ENCODE measurements around the gene CD44. TPM values are rescaled to one million over a fixed set of nuclear protein-coding genes. Genes with fewer than 3 reads are reported as not detected.

CD44 gene
- total and polyA plus RNA-seq, 2 donors (not counting 1 experiment from before 2014, with no cell fraction given), result 660 to 980 TPM

DNA sequence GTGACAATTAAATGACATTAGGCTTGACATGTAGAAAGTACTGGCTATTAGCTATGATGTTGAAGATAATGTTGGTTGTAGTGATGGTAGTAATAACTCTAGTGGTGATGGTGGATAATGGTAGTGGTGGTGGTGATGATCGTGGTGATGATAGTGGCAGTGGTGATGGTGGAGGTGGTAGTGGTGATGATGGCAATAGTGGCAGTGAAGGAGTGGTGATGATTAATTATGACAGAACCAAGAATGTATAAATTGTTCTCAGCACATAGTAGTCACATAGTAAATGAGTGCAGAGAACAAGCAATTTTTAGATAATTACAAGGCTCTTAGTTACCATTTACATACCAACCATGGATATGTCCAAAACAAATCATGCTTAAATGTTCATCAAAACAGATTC, 5.3 kb upstream of the CD44 start:
- H4K20me1 ChIP-seq (ENCODE audit: control insufficient read depth, extremely low read depth, insufficient read depth, low read length), result no peaks in the 10 kb centered on the region
- no peak overlapping the region for H3K9ac ChIP-seq (ENCODE audit: insufficient read depth, low read length)
- H3K27me3 ChIP-seq (ENCODE audit: control insufficient read depth, insufficient read depth, low read length), result no peaks in the 10 kb centered on the region
- H3K9me3 ChIP-seq (ENCODE audit: control insufficient read depth, insufficient read depth, low read depth, low read length), result no peaks in the 10 kb centered on the region
- no peak for DNase-seq (ENCODE audit: low read depth in 2 of 2)
- H2AFZ ChIP-seq (ENCODE audit: low read length), result no peak overlapping the region
- no peak overlapping the region for H3K4me2 ChIP-seq (ENCODE audit: extremely low read depth, insufficient read depth, low read length)
- no peaks in the 10 kb centered on the region for H3K36me3 ChIP-seq (ENCODE audit: control insufficient read depth, insufficient read depth, low read length)
- peaks cover 4% of the 10 kb centered on the region for H3K79me2 ChIP-seq (ENCODE audit: control insufficient read depth, insufficient read depth, low read length)
- H3K4me3 ChIP-seq (replicated peaks in 1 of 4; ENCODE audit: control extremely low read depth in 1 of 4, insufficient read depth in 1 of 4, low read depth in 3 of 4, low read length in 4 of 4), result no peak overlapping the region
- H3K4me1 ChIP-seq (ENCODE audit: control insufficient read depth, extremely low read depth, insufficient read depth, low read length), result peaks cover 6% of the 10 kb centered on the region
- TF ChIP-seq, protein P1, sequence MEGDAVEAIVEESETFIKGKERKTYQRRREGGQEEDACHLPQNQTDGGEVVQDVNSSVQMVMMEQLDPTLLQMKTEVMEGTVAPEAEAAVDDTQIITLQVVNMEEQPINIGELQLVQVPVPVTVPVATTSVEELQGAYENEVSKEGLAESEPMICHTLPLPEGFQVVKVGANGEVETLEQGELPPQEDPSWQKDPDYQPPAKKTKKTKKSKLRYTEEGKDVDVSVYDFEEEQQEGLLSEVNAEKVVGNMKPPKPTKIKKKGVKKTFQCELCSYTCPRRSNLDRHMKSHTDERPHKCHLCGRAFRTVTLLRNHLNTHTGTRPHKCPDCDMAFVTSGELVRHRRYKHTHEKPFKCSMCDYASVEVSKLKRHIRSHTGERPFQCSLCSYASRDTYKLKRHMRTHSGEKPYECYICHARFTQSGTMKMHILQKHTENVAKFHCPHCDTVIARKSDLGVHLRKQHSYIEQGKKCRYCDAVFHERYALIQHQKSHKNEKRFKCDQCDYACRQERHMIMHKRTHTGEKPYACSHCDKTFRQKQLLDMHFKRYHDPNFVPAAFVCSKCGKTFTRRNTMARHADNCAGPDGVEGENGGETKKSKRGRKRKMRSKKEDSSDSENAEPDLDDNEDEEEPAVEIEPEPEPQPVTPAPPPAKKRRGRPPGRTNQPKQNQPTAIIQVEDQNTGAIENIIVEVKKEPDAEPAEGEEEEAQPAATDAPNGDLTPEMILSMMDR (conservative IDR thresholded peaks at IDR 0.05 in 1 of 2, IDR thresholded peaks at IDR 0.05 in 1 of 2; ENCODE audit: low read depth in 1 of 2, low read length in 2 of 2), result no peak
- no peak for TF ChIP-seq EZH2 (IDR thresholded peaks at IDR 0.05; ENCODE audit: low read length, missing control alignments)
- H3K27ac ChIP-seq (ENCODE audit: insufficient read depth, low read length), result no peak overlapping the region

DNA sequence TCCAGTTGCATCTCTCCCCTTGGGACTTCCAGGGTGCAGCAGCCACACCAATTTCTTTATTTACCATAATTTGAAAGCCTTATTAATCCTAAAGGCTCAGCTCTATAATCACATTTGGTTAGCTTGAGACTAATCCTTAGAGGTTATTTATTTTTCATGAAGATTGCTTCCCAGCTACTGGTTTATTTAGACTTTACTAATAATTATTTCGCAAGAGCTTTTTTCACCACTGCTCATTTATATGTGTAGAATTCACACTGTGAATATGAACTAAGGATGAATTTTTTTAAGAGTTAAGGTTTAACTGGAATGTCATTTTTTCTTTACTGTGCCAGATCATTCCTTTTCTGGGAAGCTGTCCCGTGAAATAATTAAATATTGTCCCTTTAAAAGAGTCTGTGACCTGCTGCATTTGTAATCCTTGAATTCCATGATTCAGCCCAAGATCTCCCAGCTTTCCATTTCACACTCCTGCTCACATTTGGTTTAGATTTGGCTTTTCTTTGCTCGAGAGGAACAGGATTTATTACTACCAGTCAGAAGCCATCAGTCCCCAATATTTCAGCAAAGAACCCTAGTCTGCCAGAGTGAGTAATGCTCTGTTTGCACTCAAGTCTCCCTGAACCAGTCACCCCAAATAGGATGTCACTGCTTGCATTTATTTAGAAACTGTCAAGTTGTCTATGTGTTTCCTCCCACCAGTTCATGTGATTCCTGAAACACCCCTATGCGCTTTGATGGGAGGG, 4.4 kb upstream of the CD44 start:
- H3K27me3 ChIP-seq (ENCODE audit: control insufficient read depth, insufficient read depth, low read length), result no peaks in the 10 kb centered on the region
- H3K4me1 ChIP-seq (ENCODE audit: control insufficient read depth, extremely low read depth, insufficient read depth, low read length), result peaks cover 6% of the 10 kb centered on the region
- H3K4me3 ChIP-seq (replicated peaks in 1 of 4; ENCODE audit: control extremely low read depth in 1 of 4, insufficient read depth in 1 of 4, low read depth in 3 of 4, low read length in 4 of 4), result no peak overlapping the region
- H3K27ac ChIP-seq (ENCODE audit: insufficient read depth, low read length), result no peak overlapping the region
- H3K4me2 ChIP-seq (ENCODE audit: extremely low read depth, insufficient read depth, low read length), result peak overlapping the region; percentile 11
- no peaks in the 10 kb centered on the region for H3K36me3 ChIP-seq (ENCODE audit: control insufficient read depth, insufficient read depth, low read length)
- TF ChIP-seq, protein P1 (conservative IDR thresholded peaks at IDR 0.05 in 1 of 2, IDR thresholded peaks at IDR 0.05 in 1 of 2; ENCODE audit: low read depth in 1 of 2, low read length in 2 of 2), result no peak
- no peak for TF ChIP-seq EZH2 (IDR thresholded peaks at IDR 0.05; ENCODE audit: low read length, missing control alignments)
- no peaks in the 10 kb centered on the region for H3K9me3 ChIP-seq (ENCODE audit: control insufficient read depth, insufficient read depth, low read depth, low read length)
- peaks cover 14% of the 10 kb centered on the region for H3K79me2 ChIP-seq (ENCODE audit: control insufficient read depth, insufficient read depth, low read length)
- H2AFZ ChIP-seq (ENCODE audit: low read length), result no peak overlapping the region
- no peak overlapping the region for H3K9ac ChIP-seq (ENCODE audit: insufficient read depth, low read length)
- H4K20me1 ChIP-seq (ENCODE audit: control insufficient read depth, extremely low read depth, insufficient read depth, low read length), result no peaks in the 10 kb centered on the region
- peak in 1 of 2 donors; percentile 33 for DNase-seq (ENCODE audit: low read depth in 2 of 2)

DNA sequence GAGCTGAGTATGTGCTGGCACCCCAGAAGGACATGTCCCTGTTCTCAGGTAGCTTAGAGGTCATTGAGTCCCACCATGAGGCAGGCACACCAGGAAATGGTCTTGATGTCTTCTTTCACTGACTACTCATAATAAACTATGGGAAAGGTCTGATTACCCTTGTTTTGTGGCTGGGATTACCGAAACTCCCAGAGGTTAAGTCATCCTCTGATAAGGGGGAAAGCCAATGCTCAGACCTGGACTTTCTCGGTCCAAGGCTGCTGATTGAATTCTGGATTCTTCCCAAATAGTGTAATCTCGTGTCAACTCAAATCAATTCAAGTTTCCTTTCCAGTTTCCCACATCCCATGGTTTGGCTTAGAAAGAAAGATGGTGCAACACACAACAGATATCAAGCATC, 3.7 kb upstream of the CD44 start:
- no peak overlapping the region for H3K27ac ChIP-seq (ENCODE audit: insufficient read depth, low read length)
- H3K4me3 ChIP-seq (replicated peaks in 1 of 4; ENCODE audit: control extremely low read depth in 1 of 4, insufficient read depth in 1 of 4, low read depth in 3 of 4, low read length in 4 of 4), result no peak overlapping the region
- no peaks in the 10 kb centered on the region for H3K36me3 ChIP-seq (ENCODE audit: control insufficient read depth, insufficient read depth, low read length)
- peak in 1 of 2 donors; percentile 64 for DNase-seq (ENCODE audit: low read depth in 2 of 2)
- H3K4me1 ChIP-seq (ENCODE audit: control insufficient read depth, extremely low read depth, insufficient read depth, low read length), result peaks cover 6% of the 10 kb centered on the region
- no peak overlapping the region for H3K9ac ChIP-seq (ENCODE audit: insufficient read depth, low read length)
- no peaks in the 10 kb centered on the region for H3K27me3 ChIP-seq (ENCODE audit: control insufficient read depth, insufficient read depth, low read length)
- no peaks in the 10 kb centered on the region for H3K9me3 ChIP-seq (ENCODE audit: control insufficient read depth, insufficient read depth, low read depth, low read length)
- H2AFZ ChIP-seq (ENCODE audit: low read length), result no peak overlapping the region
- H3K4me2 ChIP-seq (ENCODE audit: extremely low read depth, insufficient read depth, low read length), result peak overlapping the region; percentile 11
- peaks cover 20% of the 10 kb centered on the region for H3K79me2 ChIP-seq (ENCODE audit: control insufficient read depth, insufficient read depth, low read length)
- TF ChIP-seq, protein P1 (conservative IDR thresholded peaks at IDR 0.05 in 1 of 2, IDR thresholded peaks at IDR 0.05 in 1 of 2; ENCODE audit: low read depth in 1 of 2, low read length in 2 of 2), result no peak
- no peak for TF ChIP-seq EZH2 (IDR thresholded peaks at IDR 0.05; ENCODE audit: low read length, missing control alignments)
- no peaks in the 10 kb centered on the region for H4K20me1 ChIP-seq (ENCODE audit: control insufficient read depth, extremely low read depth, insufficient read depth, low read length)
